ENCODE data around the gene EXOSC2. TPM values are rescaled to one million over a fixed set of nuclear protein-coding genes. Genes with fewer than 3 reads are reported as not detected.

The EXOSC2 gene
- total and polyA plus RNA-seq, 2 experiments from 2014 or later = 37.6 to 77.7 TPM

- Histone ChIP-seq H3K27me3 (ENCODE audit: insufficient read depth) (peaks cover 44% of the 10 kb centered on the region), H3K4me2 (no peak overlapping the region), H3K4me3 (no peak overlapping the region), H4K20me1 (replicated peaks; ENCODE audit: insufficient read depth) (no peaks in the 10 kb centered on the region), H3F3A (replicated peaks; ENCODE audit: low read depth) (no peaks in the 10 kb centered on the region), H3K79me2 (replicated peaks; ENCODE audit: insufficient read depth) (no peaks in the 10 kb centered on the region), H3K36me3 (ENCODE audit: insufficient read depth) (no peaks in the 10 kb centered on the region), H3K27ac (ENCODE audit: low read depth) (no peak overlapping the region), H3K9me2 (ENCODE audit: insufficient read depth) (no peaks in the 10 kb centered on the region), H2AFZ (no peak overlapping the region), H3K4me1 (ENCODE audit: insufficient read depth) (peaks cover 3% of the 10 kb centered on the region; the same call in 1 of the 2 replicates)
- H3K4me1 Mint-ChIP-seq = peaks cover 3% of the 10 kb centered on the region
- H3K27me3 Mint-ChIP-seq (ENCODE audit: insufficient read depth, low read depth, poor library complexity) = peaks cover 44% of the 10 kb centered on the region
- TF ChIP-seq ETS1 (IDR thresholded peaks at IDR 0.05) (no peak), CREB1 (CRISPR knock-in tag; IDR thresholded peaks at IDR 0.05; ENCODE audit: low read depth) (no peak), CTCF (conservative IDR thresholded peaks at IDR 0.05; ENCODE audit: low read depth in 2 of 2) (no peak)
- H3K36me3 Mint-ChIP-seq (ENCODE audit: low read depth) = no peaks in the 10 kb centered on the region; the same call in 2 of the 3 replicates
- ATAC-seq (no peak), DNase-seq (ENCODE audit: low spot score) (no peak)
- H3K4me3 Mint-ChIP-seq = no peak overlapping the region
- H3K27ac Mint-ChIP-seq = no peak overlapping the region
- H3K9me3 Mint-ChIP-seq = peaks cover 3% of the 10 kb centered on the region; the same call in 1 of the 3 replicates
Measured at GRCh38 chr9:130670644-130671043, 22.9 kb upstream of the EXOSC2 start.

GRCh38 chr9:130672466-130672865, 21.1 kb upstream of the EXOSC2 start:
- Histone ChIP-seq H4K20me1 (replicated peaks; ENCODE audit: insufficient read depth) (no peaks in the 10 kb centered on the region), H3K36me3 (ENCODE audit: insufficient read depth) (no peaks in the 10 kb centered on the region), H3K4me1 (ENCODE audit: insufficient read depth) (no peaks in the 10 kb centered on the region), H2AFZ (peak overlapping the region; percentile 56; the same call in 1 of the 2 replicates), H3K79me2 (replicated peaks; ENCODE audit: insufficient read depth) (no peaks in the 10 kb centered on the region), H3K4me3 (no peak overlapping the region), H3K27me3 (ENCODE audit: insufficient read depth) (peaks cover 28% of the 10 kb centered on the region), H3K4me2 (no peak overlapping the region), H3F3A (replicated peaks; ENCODE audit: low read depth) (no peaks in the 10 kb centered on the region), H3K27ac (ENCODE audit: low read depth) (no peak overlapping the region), H3K9me2 (ENCODE audit: insufficient read depth) (no peaks in the 10 kb centered on the region)
- H3K9me3 Mint-ChIP-seq = no peaks in the 10 kb centered on the region
- no peak overlapping the region for H3K27ac Mint-ChIP-seq
- no peaks in the 10 kb centered on the region; the same call in 2 of the 3 replicates for H3K36me3 Mint-ChIP-seq (ENCODE audit: low read depth)
- no peaks in the 10 kb centered on the region for H3K4me1 Mint-ChIP-seq
- DNase-seq (ENCODE audit: low spot score) (no peak), ATAC-seq (no peak)
- H3K4me3 Mint-ChIP-seq = no peak overlapping the region
- peaks cover 28% of the 10 kb centered on the region for H3K27me3 Mint-ChIP-seq (ENCODE audit: insufficient read depth, low read depth, poor library complexity)
- TF ChIP-seq REST (IDR thresholded peaks at IDR 0.05; ENCODE audit: unreplicated experiment) = no peak
- TF ChIP-seq NANOG (IDR thresholded peaks at IDR 0.05; ENCODE audit: borderline replicate concordance) = no peak
- no peak for TF ChIP-seq POLR2AphosphoS5 (IDR thresholded peaks at IDR 0.05; ENCODE audit: low read depth)
- no peak for TF ChIP-seq EZH2phosphoT487 (IDR thresholded peaks at IDR 0.05; ENCODE audit: unreplicated experiment)
- no peak for TF ChIP-seq CTCF (conservative IDR thresholded peaks at IDR 0.05; ENCODE audit: low read depth in 2 of 2)

All from GM23338 (cell line).